Measurements from ENCODE around the gene MAN2C1.
"Not testable (repeated sequence)": the region's sequence is repeated elsewhere in the genome, so short reads cannot be mapped to it uniquely, and the experiment has no call there.

Gene MAN2C1

DNA sequence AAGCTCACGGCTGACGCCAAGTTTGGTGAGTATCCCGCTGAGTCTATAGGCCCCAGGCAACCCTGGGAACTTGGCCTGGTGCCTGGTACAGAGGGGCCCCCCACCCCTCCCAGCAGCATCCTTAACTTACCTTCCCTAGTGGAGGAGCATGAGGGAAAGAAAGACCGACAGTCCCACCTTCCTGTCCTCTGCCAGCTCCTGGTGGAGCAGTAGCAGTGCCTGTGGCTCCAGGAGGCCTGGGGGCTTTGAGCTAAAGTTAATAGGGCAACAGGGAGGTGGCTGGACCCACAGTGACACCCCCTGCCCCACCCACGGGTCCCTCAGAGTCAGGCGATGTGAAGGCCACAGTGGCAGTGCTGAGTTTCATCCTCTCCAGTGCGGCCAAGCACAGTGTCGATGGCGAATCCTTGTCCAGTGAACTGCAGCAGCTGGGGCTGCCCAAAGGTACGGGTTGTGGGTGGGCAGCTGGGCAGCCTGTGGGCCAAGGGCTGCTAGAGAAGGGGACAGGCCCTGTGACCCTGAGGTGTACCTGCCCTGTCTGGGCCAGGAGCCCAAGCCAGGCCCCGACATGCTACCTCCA is 29.7 kb downstream of the MAN2C1 start:
- Histone ChIP-seq H2AFZ (no peak overlapping the region), H3K36me3 (ENCODE audit: control insufficient read depth, insufficient read depth, low read length) (no peaks in the 10 kb centered on the region), H3K9ac (no peak overlapping the region), H3K9me3 (ENCODE audit: control insufficient read depth, low read length) (no peaks in the 10 kb centered on the region), H3K4me1 (peaks cover 8% of the 10 kb centered on the region), H3K27ac (no peak overlapping the region), H3K79me2 (no peaks in the 10 kb centered on the region), H3K4me3 (ENCODE audit: low read depth, low read length) (no peak overlapping the region), H3K27me3 (ENCODE audit: control insufficient read depth, insufficient read depth, low read length) (no peaks in the 10 kb centered on the region), H3K4me2 (ENCODE audit: low read length) (no peak overlapping the region)
- TF ChIP-seq, protein P1, sequence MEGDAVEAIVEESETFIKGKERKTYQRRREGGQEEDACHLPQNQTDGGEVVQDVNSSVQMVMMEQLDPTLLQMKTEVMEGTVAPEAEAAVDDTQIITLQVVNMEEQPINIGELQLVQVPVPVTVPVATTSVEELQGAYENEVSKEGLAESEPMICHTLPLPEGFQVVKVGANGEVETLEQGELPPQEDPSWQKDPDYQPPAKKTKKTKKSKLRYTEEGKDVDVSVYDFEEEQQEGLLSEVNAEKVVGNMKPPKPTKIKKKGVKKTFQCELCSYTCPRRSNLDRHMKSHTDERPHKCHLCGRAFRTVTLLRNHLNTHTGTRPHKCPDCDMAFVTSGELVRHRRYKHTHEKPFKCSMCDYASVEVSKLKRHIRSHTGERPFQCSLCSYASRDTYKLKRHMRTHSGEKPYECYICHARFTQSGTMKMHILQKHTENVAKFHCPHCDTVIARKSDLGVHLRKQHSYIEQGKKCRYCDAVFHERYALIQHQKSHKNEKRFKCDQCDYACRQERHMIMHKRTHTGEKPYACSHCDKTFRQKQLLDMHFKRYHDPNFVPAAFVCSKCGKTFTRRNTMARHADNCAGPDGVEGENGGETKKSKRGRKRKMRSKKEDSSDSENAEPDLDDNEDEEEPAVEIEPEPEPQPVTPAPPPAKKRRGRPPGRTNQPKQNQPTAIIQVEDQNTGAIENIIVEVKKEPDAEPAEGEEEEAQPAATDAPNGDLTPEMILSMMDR (IDR thresholded peaks at IDR 0.05), result no peak

DNA sequence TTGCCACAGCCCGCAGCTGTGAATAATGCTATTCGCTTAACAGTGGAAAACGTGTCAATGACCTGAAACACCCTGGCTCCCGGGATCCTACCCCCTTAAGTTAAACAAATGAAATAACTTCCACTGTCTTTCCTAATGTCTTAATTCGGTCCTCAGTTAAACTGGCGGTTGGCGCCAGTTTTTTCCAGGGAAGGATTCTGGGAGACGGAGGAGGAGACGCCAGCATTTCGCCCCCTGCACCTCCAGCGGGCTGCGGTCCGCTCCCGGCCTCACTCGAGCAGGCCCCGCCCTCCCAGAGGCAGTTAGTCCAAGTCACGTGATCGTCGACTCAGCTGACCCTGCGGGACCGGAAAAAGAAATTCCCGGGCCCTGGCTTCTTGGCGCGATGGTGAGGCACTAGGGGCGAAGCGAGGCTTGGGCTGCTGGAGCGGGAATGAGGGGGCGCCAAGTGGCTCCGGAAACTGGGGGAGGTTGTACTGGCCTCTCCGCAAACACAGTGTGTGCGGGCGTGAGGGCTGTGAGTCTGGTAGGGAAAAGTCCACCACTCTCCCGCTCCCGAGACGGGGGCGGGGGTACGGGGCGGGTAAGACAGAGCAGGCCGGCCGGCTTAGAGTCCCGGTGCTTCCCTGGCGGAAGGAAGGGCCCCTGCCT is 32.6 kb downstream of the MAN2C1 start, which contains the start of gene COMMD4:
TSS of gene COMMD4 (plus strand) at position 359 of the 651 bp plus-strand sequence. CDS start at position 386, 27 bp downstream.
- Histone ChIP-seq H3K9ac (no peak within 1 kb of the TSS), H2AFZ (peak within 1 kb of the TSS; percentile 89), H3K79me2 (no peaks in the 10 kb centered on the region), H3K27me3 (ENCODE audit: control insufficient read depth, insufficient read depth, low read length) (no peaks in the 10 kb centered on the region), H3K36me3 (ENCODE audit: control insufficient read depth, insufficient read depth, low read length) (no peaks in the 10 kb centered on the region), H3K4me1 (peaks cover 8% of the 10 kb centered on the region), H3K4me3 (ENCODE audit: low read depth, low read length) (peak within 1 kb of the TSS; percentile 77), H3K4me2 (ENCODE audit: low read length) (peak within 1 kb of the TSS; percentile 72), H3K27ac (peak within 1 kb of the TSS; percentile 53), H3K9me3 (ENCODE audit: control insufficient read depth, low read length) (no peaks in the 10 kb centered on the region)
- TF ChIP-seq, protein P1 (IDR thresholded peaks at IDR 0.05), result no peak

DNA sequence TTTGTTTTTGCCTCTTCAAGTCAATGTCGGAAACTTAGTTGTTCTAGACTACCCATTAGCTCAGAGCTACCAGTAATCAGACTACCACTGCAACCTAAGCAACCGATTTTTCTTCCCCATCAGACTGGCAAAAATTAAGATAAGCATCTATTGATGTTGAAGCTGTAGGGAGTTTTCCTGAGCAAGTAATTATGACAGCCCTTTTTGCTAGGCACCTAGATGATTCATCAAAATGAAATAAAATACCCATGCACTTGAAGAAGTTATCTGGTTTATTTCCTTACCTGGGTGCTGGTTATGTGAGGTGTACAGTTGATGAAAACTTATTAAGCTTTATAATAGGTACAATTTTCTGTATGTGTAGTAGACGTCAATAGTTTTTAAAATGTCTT is 33.1 kb downstream of the MAN2C1 start:
- Histone ChIP-seq H3K79me2 (no peaks in the 10 kb centered on the region), H3K27me3 (ENCODE audit: control insufficient read depth, insufficient read depth, low read length) (no peaks in the 10 kb centered on the region), H3K4me1 (peaks cover 8% of the 10 kb centered on the region), H3K4me2 (ENCODE audit: low read length) (peak overlapping the region; percentile 72), H3K36me3 (ENCODE audit: control insufficient read depth, insufficient read depth, low read length) (no peaks in the 10 kb centered on the region), H3K9me3 (ENCODE audit: control insufficient read depth, low read length) (no peaks in the 10 kb centered on the region), H3K27ac (peak overlapping the region; percentile 53), H3K9ac (no peak overlapping the region), H3K4me3 (ENCODE audit: low read depth, low read length) (peak overlapping the region; percentile 77), H2AFZ (peak overlapping the region; percentile 89)
- TF ChIP-seq, protein P1 (IDR thresholded peaks at IDR 0.05), result no peak

DNA sequence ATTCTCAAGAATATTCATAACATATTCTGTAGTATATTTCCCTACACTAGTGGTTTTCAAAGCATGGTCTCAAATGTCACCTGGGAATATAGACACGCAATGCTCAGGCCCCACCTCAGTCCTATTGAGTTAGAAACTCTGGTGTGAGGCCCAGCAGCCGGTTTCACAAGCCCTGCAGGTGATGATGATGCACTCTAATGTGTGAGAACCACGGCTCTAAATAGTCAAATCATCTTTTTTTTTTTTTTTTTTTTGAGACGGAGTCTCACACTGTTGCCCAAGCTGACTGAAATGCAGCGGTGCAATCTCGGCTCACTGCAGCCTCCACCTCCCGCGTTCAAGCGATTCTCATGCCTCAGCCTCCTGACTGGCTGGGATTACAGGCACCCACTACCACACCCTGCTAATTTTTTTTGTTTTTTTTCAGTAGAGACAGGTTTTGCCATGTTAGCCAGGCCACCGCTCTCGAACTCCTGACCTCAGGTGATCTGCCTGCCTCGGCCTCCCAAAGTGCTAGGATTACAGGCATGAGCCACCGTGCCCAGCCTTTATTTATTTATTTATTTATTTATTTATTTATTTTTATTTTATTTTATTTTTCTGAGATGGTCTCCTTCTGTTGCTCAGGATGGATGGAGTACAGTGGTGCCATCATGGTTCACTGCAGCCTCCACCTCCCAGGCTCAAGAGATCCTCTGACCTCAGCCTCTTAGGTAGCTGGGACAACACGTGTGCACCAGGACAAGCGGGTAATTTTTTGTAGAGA is 34.6 kb downstream of the MAN2C1 start:
- not testable (repeated sequence) for H2AFZ ChIP-seq

DNA sequence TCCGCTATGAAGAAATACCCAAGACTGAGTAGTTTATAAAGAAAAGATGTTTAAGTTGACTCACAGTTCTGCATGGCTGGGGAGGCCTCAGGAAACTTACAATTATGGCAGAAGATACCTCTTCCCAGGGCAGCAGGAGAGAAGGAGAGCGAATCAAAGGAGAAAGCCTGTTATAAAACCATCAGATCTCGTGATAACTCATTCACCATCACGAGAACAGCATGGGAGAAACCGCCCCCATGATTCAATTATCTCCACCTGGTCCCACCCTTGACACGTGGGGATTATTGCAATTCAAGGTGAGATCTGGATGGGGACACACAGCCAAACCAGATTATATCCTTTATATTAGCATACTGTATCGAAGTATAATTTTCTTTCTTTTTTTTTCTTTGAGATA is 36.3 kb downstream of the MAN2C1 start:
- not testable (repeated sequence) for H3K27ac ChIP-seq; H3K79me2 ChIP-seq; H3K4me1 ChIP-seq; H3K4me3 ChIP-seq (ENCODE audit: low read depth, low read length); H3K9me3 ChIP-seq (ENCODE audit: control insufficient read depth, low read length); H3K27me3 ChIP-seq (ENCODE audit: control insufficient read depth, insufficient read depth, low read length); H2AFZ ChIP-seq; H3K4me2 ChIP-seq (ENCODE audit: low read length); H3K9ac ChIP-seq; H3K36me3 ChIP-seq (ENCODE audit: control insufficient read depth, insufficient read depth, low read length)

More for the DNA sequence above, 34.6 kb downstream of the MAN2C1 start:
- H3K36me3 ChIP-seq (ENCODE audit: control insufficient read depth, insufficient read depth, low read length); H3K4me2 ChIP-seq (ENCODE audit: low read length); H3K4me3 ChIP-seq (ENCODE audit: low read depth, low read length); H3K27me3 ChIP-seq (ENCODE audit: control insufficient read depth, insufficient read depth, low read length); H3K27ac ChIP-seq; H3K9ac ChIP-seq; H3K9me3 ChIP-seq (ENCODE audit: control insufficient read depth, low read length); H3K4me1 ChIP-seq; H3K79me2 ChIP-seq: not testable (repeated sequence)

Measured in parathyroid adenoma (tissue), 2 donors.